ENCODE data around the gene GLB1L3.

The GLB1L3 gene

DNA sequence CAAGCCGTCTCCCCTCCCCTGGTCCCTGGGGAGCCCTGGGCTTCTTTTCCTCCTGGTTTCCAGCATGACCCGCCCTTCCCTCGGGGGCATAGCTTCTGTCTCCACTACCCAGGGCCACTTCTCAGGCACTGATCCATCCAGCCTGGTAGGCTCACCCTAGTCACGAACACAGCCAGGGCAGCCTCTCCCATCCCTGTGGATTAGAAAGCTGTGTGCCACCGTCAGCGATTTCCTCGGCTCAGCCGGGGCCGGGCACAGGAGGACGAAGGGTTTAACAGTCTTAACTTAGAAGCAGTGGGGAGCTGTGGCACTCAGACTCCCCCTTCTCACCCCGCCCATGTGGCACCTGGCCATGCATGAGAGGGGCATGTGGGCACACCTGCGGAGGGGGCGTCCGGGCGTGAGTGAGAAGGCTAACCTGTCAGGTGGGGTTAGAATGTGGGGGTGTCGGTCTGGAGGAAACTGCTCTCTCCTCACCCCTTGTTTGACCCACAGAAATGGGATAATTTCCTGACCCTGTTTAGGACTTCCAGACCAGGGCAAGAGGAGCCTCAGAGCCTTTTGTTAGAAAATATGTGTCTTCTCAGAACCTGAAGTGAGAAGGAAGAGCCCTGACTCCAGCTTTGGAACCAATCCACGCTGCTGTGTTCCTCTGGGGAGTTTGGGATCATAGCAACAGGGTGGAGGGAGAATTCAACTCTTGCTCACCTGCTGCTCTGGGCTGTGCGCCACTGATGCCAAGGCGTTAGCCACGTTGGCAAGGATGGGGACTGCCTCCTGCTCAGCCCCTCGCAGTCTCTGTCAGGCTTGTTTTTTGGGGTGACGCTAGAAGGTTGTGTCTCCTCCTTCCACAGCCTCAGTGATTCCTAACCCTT, 70.2 kb downstream of the GLB1L3 start:
- DNase-seq, result no peak

- no peak for DNase-seq
Observed at GRCh38 chr11:134346976-134347350, 70.8 kb downstream of the GLB1L3 start.

GRCh38 chr11:134347441-134347840, 71.3 kb downstream of the GLB1L3 start:
- DNase-seq, result no peak

GRCh38 chr11:134349109-134349801, 73.1 kb downstream of the GLB1L3 start:
- DNase-seq, result no peak

- DNase-seq, result no peak
Observed at GRCh38 chr11:134349802-134350355, 73.7 kb downstream of the GLB1L3 start.

- no peak for DNase-seq
Observed at GRCh38 chr11:134350381-134350780, 74.2 kb downstream of the GLB1L3 start.

DNA sequence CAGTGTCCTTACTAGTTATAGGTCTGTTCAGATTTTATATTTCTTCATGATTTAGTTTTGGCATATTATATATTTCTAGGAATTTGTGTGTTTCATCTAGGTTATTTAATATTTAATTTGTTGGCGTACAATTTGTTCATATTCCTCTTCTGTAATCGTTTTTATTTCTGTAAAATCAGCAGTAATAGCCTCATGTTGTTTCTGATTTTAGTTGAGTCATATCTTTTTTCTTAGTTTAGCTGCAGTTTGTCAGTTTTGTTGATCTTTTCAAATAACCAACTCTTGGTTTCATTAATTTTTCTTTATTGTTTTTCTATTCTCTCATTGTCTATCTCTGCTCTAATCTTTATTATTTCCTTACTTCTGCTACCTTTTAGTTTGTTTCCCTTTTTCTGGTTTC, 75.9 kb downstream of the GLB1L3 start:
- no peak for DNase-seq

DNA sequence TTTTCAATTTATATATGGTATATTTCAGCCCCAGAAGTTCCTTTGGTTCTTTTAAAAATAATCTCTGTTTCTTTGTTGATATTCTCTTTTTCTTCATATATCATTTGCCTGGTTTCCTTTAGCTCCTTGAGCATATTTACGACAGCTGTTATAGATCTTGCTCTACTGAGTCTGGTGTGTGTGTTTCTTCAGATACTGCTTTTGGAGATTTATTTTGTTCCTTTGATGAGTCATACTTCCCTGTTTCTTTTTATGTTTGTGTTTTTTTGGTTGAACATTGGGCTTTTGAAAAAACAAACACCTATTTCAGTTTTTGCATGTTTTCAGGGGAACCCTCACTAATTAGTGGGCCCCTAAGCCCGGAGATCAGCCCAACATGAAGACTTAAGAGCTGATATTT, 79.0 kb downstream of the GLB1L3 start:
- DNase-seq, result no peak

GRCh38 chr11:134355656-134356055, 79.5 kb downstream of the GLB1L3 start:
- DNase-seq, result no peak

DNA sequence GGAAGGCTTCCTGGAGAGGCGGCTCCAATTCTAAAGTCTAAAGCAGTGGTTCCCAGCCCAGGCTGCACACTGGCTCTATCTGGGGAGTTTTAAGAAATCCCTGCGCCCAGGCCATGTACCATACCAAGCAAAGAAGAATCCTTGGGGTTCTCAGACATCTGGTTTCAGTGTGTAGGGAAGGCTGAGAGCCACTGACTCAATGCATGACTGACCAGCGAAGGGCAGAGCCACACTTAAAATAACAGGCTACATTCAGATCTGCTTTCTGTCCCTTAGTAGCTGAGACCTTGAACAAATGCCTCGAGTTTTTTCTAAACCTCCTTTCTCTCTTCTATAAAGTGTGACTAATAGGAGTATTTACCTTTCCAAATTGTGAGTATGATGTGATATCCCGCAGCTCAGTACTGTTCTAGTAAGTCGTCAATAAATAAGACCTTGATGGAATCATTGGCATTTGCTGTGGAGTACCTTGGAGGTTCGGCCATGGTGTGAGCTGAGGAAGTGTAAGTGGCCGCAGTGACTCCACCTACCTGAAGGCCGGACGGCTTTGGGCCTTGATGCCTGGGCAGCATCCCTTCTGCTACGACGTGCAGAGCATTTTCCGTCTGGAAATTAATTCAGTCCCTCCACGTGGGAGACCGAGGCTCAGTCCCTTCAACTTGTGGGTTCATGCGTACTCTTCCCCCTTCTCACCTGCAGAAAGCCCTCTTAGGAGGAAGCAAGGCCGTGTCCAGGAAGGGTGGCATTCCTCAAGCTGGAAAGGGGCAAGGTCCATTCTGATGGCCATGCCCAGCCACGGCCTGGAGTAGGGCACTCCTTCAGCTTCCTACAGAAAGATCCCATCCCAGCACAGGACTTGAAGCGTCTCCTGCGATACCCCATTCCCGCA, 80.7 kb downstream of the GLB1L3 start:
- DNase-seq, result no peak

- DNase-seq, result no peak
Observed at GRCh38 chr11:134357545-134357839, 81.3 kb downstream of the GLB1L3 start.

DNA sequence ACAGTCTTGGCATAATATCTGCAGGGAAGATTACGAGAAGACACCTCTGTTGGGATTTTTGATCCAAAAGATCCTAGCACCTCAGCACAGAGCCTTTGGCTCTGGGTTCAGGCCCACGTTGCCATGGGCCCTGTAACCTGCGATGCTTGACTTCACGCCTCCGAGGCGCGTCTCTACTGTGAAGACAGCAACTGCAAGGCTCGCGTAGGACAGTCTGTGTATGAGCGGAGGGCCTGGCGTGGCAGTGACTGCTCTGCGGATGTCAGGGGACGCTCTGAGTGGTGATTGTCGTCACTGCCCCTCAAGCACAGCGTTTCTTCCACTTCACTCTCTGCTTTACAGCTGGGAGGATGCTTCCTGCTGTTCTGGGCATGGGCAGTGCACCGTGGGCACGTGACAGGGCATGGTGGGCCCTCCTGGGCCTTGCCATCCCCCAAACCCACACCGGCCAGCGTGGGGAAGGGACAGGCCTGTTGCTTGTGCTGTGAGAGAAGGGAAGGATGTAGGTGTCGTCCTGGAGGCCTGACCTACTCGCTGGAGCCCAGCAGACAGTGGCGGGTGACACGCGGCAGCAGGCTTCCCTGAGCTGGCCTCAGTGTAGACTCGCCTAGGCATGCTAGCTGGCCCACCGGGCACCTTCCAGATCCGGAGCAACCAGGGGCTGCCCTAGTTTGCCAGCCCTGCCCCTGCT, 82.1 kb downstream of the GLB1L3 start:
- DNase-seq, result no peak

DNA sequence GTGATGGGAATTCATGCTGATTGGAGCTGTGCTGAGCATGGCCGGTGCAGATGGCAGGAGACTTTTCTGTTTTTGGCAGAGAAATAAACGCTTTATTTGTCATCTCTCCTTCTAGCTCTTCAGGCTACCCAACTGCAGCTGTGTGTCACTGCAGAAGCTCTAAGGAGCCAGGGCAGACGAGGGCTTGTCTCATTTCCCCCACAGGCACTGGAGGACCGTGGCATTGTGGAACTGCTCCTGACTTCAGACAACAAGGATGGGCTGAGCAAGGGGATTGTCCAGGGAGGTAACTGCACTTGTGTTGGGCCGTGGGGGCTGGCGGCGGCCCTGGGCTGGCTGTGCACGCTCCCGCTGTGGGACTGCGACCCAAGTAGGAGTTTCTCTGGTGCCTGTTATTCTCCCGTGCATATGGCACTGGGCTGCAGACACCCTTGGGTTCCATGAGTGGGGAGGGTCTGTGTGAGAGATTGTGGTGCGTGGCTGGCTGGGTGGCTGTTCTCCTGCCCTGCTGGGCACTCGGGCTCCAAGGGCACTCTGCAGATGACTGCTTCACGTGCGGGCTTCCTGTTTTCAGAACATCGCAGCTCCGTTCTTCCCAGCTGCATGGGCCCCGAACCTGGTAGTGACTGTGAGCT, 82.8 kb downstream of the GLB1L3 start:
- DNase-seq, result no peak

DNA sequence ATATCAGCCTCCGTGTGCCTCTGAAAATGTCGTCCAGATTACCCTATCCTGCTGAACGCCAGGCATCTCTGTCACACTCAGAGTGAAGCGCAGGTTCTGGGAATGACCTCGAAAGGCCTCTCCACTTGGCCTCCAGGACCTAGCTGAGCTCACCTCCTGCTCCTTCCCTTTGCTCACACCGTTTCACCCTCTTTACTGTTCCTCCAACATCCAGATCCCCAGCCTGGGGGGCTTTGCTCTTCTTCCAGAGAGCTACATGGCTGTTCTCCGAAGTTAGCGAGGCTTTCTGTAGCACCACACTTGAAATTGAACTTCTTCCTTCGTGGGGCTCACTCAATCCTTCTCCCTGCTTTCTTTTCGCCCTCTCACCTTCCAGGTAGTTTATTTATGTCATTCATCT, 83.5 kb downstream of the GLB1L3 start:
- no peak for DNase-seq

GRCh38 chr11:134360050-134360835, 84.1 kb downstream of the GLB1L3 start:
- no peak for DNase-seq

DNA sequence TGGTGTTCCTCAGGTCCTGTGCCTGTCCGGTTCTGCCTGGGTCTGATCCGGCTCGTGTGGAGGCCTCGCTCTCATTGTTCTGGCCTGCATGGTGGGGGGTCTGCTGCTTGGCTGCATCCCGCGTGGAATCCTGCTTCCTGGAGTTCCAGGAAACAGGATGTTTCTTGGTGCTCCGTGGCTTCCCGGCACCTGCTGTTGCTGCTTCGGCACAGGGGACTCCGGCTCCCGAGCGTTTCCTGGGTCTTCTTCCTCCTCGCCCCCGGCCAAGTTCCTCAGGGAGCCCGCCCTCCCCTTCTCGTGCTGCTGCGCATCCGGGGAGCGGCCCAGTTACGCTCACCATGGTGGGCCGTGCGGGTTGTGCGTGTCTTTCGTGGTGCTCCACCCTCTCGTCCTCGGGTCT, 85.5 kb downstream of the GLB1L3 start:
- DNase-seq, result no peak

GRCh38 chr11:134362192-134362901, 86.2 kb downstream of the GLB1L3 start:
- no peak for DNase-seq

DNA sequence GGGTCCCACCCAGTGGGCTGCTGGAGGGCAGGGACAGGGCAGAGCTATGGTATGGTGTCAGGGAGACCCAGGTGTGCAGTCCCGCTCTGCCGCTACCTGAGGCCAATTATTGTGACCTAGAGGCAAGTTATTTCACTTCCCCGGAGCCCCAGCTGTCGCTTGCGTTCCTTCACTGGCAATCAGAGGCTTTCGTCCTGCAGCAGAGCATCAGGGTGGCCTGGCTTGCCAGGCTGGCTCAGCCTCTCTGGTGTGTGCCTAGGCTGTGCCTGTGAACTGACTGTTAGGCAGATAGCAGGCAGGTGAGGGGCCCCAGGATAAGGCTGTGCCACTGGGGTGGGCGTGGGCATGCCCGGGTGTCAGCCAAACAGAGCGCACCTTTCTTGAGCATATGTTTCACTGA, 87.0 kb downstream of the GLB1L3 start:
- no peak for DNase-seq

DNA sequence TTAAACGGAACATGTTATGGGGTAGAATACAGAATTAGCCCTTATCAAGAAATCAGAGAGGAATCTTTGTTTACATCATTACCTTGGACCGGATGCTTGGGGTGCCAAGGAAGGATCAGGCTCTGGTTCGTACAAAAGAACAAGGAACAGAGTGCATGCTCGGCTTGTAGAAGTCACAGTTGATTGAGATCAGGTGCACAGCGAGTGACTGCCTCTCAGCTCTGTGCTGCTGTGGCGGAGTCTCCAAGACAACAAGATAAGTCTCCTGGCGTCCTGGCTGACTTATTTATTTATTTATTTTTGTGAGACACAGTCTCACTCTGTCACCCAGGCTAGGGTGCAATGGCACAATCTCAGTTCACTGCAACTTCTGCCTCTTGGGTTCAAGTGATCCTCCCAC, 87.4 kb downstream of the GLB1L3 start:
- no peak for DNase-seq

DNA sequence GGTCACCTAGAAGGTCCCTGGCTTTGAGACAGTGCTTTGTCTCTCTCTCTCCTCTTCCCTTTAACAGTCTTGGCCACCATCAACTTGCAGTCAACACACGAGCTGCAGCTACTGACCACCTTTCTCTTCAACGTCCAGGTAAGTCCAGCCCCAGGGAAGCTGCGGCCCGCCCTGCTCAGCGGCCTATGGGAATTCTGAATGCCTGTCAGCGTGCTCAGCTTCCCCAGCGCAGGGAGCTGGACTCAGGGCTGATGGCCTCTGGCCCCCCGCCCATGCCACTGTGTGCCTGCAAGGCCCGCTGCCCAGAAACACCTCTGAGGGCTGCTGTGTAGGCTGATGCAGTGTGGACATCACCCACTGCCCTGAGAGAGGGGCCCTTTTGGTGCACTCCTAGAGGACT, 88.1 kb downstream of the GLB1L3 start:
- DNase-seq, result no peak

All from cerebellar nuclear complex (tissue), 1 donor.